Measurements from ENCODE around the gene HIKESHI.

Gene HIKESHI

GRCh38 chr11:86264649-86265048, 37.4 kb upstream of the HIKESHI start:
- no peak for TF ChIP-seq CTCF (IDR thresholded peaks at IDR 0.05; ENCODE audit: extremely low read depth, missing control alignments)
- DNase-seq (ENCODE audit: low spot score) = no peak

DNA sequence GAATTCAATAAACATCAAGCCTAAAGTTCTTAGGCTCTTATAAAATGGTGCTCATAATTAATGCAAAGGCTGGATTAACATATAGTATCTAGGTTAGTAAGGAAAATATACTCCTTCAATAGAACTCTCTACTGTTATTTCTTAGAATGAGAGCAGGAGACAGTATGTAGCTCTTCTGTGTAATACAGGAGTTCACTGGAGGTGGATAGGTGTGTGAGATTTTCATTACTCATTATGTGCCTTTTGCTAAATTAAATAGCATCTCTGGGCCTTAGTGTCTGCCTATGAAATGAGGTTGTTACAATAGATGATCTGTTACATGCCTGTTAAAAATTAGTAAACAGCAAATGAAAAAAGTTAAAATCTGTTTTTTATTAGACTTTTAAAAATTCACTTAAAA, 36.8 kb upstream of the HIKESHI start:
- TF ChIP-seq CTCF (IDR thresholded peaks at IDR 0.05; ENCODE audit: extremely low read depth, missing control alignments) = no peak
- no peak for DNase-seq (ENCODE audit: low spot score)

GRCh38 chr11:86269645-86270044, 32.4 kb upstream of the HIKESHI start:
- no peak for TF ChIP-seq CTCF (IDR thresholded peaks at IDR 0.05; ENCODE audit: extremely low read depth, missing control alignments)
- no peak for DNase-seq (ENCODE audit: low spot score)

GRCh38 chr11:86274503-86274902, 27.5 kb upstream of the HIKESHI start:
- no peak for TF ChIP-seq CTCF (IDR thresholded peaks at IDR 0.05; ENCODE audit: extremely low read depth, missing control alignments)
- DNase-seq (ENCODE audit: low spot score) = no peak

DNA sequence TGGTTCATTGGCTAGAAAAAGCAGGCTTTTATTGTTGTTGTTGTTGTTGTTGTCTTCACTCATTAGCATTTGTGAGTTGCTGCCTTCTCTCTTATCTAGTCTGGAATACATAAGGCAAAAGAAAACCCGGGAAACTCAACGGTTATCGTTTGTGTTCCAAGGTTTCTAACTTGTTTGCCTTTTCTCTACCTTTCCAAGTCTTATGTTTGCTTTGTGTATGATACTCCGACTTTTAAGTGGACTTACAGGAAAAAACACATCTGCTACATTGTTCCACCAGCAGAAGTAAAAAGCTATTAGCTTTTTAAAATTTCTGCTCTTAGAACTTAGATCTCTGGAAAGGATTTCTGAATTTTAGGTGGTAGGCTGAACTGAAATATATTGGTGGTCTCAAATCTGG, 27.0 kb upstream of the HIKESHI start:
- DNase-seq (ENCODE audit: low spot score) = no peak
- TF ChIP-seq CTCF (IDR thresholded peaks at IDR 0.05; ENCODE audit: extremely low read depth, missing control alignments) = no peak

DNA sequence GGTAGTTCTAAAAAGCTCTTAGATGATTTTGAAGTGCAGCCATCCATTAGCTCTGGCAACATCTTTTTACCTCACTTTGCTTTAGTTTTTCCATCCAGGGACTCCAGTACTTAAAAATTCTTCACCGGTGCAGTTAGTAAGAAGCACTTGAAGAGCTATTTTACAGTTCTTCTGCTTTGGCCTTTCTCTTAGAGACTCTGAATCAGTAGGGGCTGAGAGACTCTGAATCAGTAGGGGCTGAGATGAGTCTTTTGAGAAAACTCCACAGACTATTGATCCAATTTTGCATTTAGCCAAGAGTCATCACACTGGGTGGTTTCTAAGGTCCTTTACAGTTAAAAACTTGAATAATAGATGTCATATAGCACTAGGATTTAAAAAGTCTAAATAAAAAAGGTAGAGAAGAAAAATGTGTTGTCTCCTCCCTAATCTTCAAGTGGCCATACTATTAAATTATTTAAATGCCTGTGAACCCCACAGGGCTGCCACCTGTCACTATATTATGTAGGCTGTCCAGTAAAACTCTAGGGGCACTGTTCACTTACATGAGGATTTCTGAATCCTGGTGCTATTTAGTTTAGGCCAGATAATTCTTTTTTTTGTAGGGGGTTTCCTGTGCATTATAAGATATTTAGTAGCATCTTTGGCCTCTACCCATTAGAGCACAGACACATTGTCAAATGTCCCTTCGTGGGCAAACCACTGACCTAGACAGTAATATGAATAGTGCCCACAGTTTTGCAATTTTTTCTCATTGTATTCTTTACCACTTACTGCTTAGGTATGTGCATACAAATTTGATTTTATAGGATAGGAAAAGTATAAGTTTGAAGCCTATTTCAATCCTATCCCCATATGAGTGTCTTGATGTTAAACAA, 26.3 kb upstream of the HIKESHI start:
- no peak for DNase-seq (ENCODE audit: low spot score)
- TF ChIP-seq CTCF (IDR thresholded peaks at IDR 0.05; ENCODE audit: extremely low read depth, missing control alignments) = no peak

DNA sequence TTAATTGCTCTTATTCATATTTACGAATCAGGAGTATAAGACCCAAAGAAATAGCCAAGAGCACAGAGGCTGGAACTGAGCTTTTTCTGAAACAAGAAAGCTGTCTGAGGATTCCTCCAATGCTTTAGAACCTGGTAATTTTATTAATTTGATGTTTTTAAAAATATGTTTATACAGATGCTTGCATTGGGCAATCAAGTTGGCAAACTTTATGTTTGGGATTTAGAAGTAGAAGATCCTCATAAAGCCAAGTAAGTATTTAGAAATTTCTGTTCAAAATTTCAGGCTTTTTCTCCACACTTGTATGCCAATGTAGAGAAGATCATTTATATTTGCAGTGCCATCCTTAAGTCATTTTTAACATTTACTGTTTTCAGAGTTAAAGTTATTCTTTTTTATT, 24.3 kb upstream of the HIKESHI start:
- no peak for TF ChIP-seq CTCF (IDR thresholded peaks at IDR 0.05; ENCODE audit: extremely low read depth, missing control alignments)
- no peak for DNase-seq (ENCODE audit: low spot score)
